Right lobe of liver (tissue), 6 donors: ENCODE results near the gene SORD. TPM values are rescaled to one million over a fixed set of nuclear protein-coding genes. Genes with fewer than 3 reads are reported as not detected.
A peak's percentile ranks its signal among the peaks of the same experiment; 100 is the strongest.
"Not testable (repeated sequence)": the region's sequence is repeated elsewhere in the genome, so short reads cannot be mapped to it uniquely, and the experiment has no call there.

Experiments used
- ATAC-seq, 4 donors: fragments of 200-7000 bp; cut with Tn5 transposase; one replicate each; pipeline ENCODE4 v1.9.1; 2020; ENCODE audit warnings: mild to moderate bottlenecking in 4 of 4, moderate library complexity in 4 of 4
- DNase-seq, 3 donors: peaks; one replicate each; pipeline ENCODE4 v3.0.0-alpha.2; 2020
- H3K27ac ChIP-seq, 3 donors: fragments of 200-600 bp; one replicate each; pipeline ENCODE4 v1.8.0; 2022
- H3K27me3 ChIP-seq, 2 donors: fragments of 200-600 bp; one replicate each; pipeline ENCODE4 v1.8.0; 2022
- H3K36me3 ChIP-seq, 4 donors: fragments of 200-600 bp; sonication (generic) in 1 of 4; one replicate each; pipeline versions ENCODE4 v1.5.1 to v1.8.0; 2017 to 2022; ENCODE audit warnings: control low read depth in 1 of 4
- H3K4me1 ChIP-seq, 4 donors: fragments of 200-600 bp; sonication (generic) in 1 of 4; one replicate each; pipeline versions ENCODE4 v1.5.1 to v1.8.0; 2017 to 2022; ENCODE audit warnings: control low read depth in 1 of 4
- H3K4me3 ChIP-seq, 3 donors: fragments of 200-600 bp; one replicate each; pipeline ENCODE4 v1.8.0; 2022
- H3K9me3 ChIP-seq, 4 donors: fragments of 200-600 bp; sonication (generic) in 1 of 4; one replicate each; pipeline versions ENCODE4 v1.5.1 to v1.8.0; 2017 to 2022; ENCODE audit warnings: control low read depth in 1 of 4
- CTCF ChIP-seq, 4 donors: fragments of 200-600 bp in 3 of 4; fragments of 450-650 bp in 1 of 4; IDR thresholded peaks; one replicate each; pipeline versions ENCODE4 v1.5.1 to v1.8.0; 2016 to 2022; ENCODE audit warnings: antibody characterized with exemption in 4 of 4, mild to moderate bottlenecking in 2 of 4
- POLR2A ChIP-seq: fragments of 450-650 bp; IDR thresholded peaks from one replicate; pipeline ENCODE4 v1.6.1; 2017; ENCODE audit warnings: antibody characterized with exemption, mild to moderate bottlenecking
- WGBS: methylation state at CpG from one replicate; pipeline ENCODE4 v1.1.6; 2018; ENCODE audit warnings: low coverage, low lambda C conversion rate; ENCODE audit not compliant: insufficient coverage; ENCODE audit errors: missing lambda C conversion rate; 5-methylcytosine and 5-hydroxymethylcytosine counted together
- intact Hi-C, 2 donors: fragments of 100-400 bp; cut with DNase I; formaldehyde crosslinking; loops; one replicate each; pipeline versions ENCODE4 v1.11.2 to v1.14.1; 2022
- total RNA-seq, 6 experiments: library from RNA; depleted of rRNA in 2 of 6; stranded (reverse); fragments of >200 nt in 2 of 6; fragmentation: NEBNext Ultra II Directional in 3 of 6; extraction: Animal tissue kit (Norgen Biotek cat#: 25700) in 3 of 6; gene quantifications; one replicate each; pipeline versions ENCODE4 v1.1.0 to v1.2.4, GENCODE V29; 2016 to 2023
- donor health status: DM: no; HTN: yes; CAD: no.
- donor health status: DM: no; HTN: no; CAD: no.
- donor health status: DM: no; HTN: no; CAD: no.
- donor health status: DM: no; HTN: yes; CAD: no.
- donor health status: DM: no; HTN: yes; CAD: no.

The SORD gene
- total RNA-seq, 6 experiments from 2014 or later = 87.1 to 380 (median 236) TPM

GRCh38 chr15:45064386-45064785 is 41.4 kb downstream of the SORD start:
- H3K4me3 ChIP-seq = no peak overlapping the region
- peaks cover 0 to 50% (median 15%) of the 10 kb centered on the region in 4 donors for H3K36me3 ChIP-seq
- 54% methylated on average over 4 of the region's 4 CpGs for WGBS
- H3K9me3 ChIP-seq = no peaks in the 10 kb centered on the region
- peak; percentile 18 to 73 (median 52) for ATAC-seq
- no peaks in the 10 kb centered on the region for H3K27me3 ChIP-seq
- intact Hi-C loops = no loop called here
- no peak for TF ChIP-seq CTCF (IDR thresholded peaks at IDR 0.05)
- no peak for TF ChIP-seq POLR2A
- H3K27ac ChIP-seq = no peak overlapping the region
- no peaks in the 10 kb centered on the region for H3K4me1 ChIP-seq
- DNase-seq = no peak

DNA sequence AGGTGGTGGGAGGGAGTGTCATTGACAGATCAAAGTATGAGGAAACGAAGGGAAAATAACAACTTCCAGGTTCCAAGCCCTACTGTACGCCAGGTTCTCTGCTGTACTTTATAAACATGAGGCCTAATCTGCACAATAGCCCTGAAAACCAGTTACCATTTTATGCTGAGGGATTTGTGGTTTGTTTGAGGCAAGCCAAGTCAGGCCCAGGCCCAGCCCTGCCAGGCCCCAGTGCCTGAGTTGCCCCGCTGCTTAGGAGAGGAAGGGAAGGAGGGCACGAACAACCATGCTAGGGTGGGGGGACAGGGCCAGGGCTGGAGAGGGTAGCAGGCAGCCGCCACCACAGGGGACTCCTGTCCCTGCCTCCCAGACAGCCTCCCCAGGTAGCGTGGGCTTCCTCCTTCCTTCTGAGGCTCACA is 47.0 kb downstream of the SORD start:
- intact Hi-C loops, H3K4me3 ChIP-seq: not testable (repeated sequence)
- WGBS = 76% methylated on average over 2 of the region's 6 CpGs

GRCh38 chr15:45073602-45074001 is 50.6 kb downstream of the SORD start:
- H3K9me3 ChIP-seq, H3K27me3 ChIP-seq, H3K4me1 ChIP-seq, DNase-seq, H3K27ac ChIP-seq, intact Hi-C loops, H3K36me3 ChIP-seq, H3K4me3 ChIP-seq: not testable (repeated sequence)
- peak; percentile 33 to 48 (median 38) for ATAC-seq

More for the DNA sequence above, 47.0 kb downstream of the SORD start:
- H3K4me1 ChIP-seq, DNase-seq, H3K9me3 ChIP-seq, H3K27ac ChIP-seq, H3K27me3 ChIP-seq, ATAC-seq: not testable (repeated sequence)
- peaks cover 0 to 37% (median 1%) of the 10 kb centered on the region in 4 donors for H3K36me3 ChIP-seq

DNA sequence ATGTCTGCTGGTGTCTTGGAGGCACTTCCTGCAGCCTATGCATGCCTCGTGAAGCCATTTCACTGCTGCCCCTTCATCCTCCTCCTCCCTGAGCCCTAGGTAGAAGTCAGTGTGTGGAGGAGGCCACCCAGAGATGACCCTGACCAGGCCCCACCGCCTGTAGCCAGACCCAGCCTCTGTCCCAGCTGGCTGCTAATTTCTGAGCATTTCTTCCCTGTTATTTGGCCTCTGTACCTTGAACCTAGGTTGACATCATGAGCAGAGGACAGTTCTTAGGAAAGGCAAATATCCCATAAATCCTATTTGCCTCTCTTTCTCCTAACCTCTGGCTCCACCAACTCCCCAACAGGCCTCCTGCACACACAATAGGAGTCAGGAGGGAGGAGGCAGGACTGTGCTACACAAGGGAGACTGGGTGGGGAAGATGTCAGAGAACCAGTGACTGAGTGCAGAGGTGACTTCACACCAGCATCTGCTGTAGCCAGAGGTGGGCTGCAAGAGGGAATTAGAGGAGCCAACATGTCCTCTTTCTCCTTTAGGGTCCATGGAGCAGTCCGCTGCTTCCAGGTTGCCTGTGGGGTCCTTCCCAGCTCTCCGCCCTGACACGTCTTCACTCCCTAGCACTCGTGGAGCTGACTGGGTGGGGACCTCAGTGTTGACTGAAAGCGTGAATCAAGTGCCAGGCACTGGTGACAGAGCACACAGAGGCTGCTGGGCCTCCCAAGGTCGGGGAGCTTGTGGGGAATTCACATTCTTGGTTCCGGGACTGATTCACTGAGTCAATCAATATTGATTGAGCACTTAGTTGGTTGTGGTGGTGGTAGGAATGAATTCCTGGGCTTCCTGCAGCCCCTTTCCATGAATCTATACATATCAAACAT is 52.7 kb downstream of the SORD start:
- H3K4me3 ChIP-seq, H3K27me3 ChIP-seq, H3K36me3 ChIP-seq, H3K4me1 ChIP-seq, H3K27ac ChIP-seq, H3K9me3 ChIP-seq, intact Hi-C loops, DNase-seq: not testable (repeated sequence)
- no CpG with 5 or more reads among the region's 9 CpGs for WGBS
- ATAC-seq = peak; percentile 68 to 75 (median 70)

- H3K9me3 ChIP-seq, H3K27me3 ChIP-seq, H3K4me3 ChIP-seq, intact Hi-C loops, H3K4me1 ChIP-seq, H3K36me3 ChIP-seq: not testable (repeated sequence)
- peak in 1 of 3 donors; percentile 63 for DNase-seq
- peak; percentile 41 to 67 (median 56) for ATAC-seq
- H3K27ac ChIP-seq = peak overlapping the region in 1 of 3 donors; percentile 49
- 0% methylated on average over 1 of the region's 2 CpGs for WGBS
Measured at GRCh38 chr15:45077391-45077790, 54.4 kb downstream of the SORD start.

- H3K9me3 ChIP-seq, ATAC-seq, intact Hi-C loops, H3K27ac ChIP-seq, H3K4me1 ChIP-seq, H3K36me3 ChIP-seq, H3K4me3 ChIP-seq, H3K27me3 ChIP-seq, DNase-seq: not testable (repeated sequence)
- WGBS = 37% methylated on average over 4 of the region's 5 CpGs
Measured at GRCh38 chr15:45079201-45079600, 56.2 kb downstream of the SORD start.

GRCh38 chr15:45079628-45080246 is 56.7 kb downstream of the SORD start:
- intact Hi-C loops, H3K9me3 ChIP-seq, ATAC-seq, DNase-seq, H3K36me3 ChIP-seq, H3K4me3 ChIP-seq, H3K4me1 ChIP-seq, H3K27ac ChIP-seq, H3K27me3 ChIP-seq: not testable (repeated sequence)
- WGBS = 94% methylated on average over 4 of the region's 5 CpGs

- H3K27me3 ChIP-seq, H3K4me1 ChIP-seq, H3K36me3 ChIP-seq, H3K9me3 ChIP-seq, H3K27ac ChIP-seq, intact Hi-C loops, DNase-seq, H3K4me3 ChIP-seq: not testable (repeated sequence)
- WGBS = no CpG with 5 or more reads among the region's 3 CpGs
- ATAC-seq = peak; percentile 27 to 48 (median 43)
Measured at GRCh38 chr15:45080593-45080992, 57.6 kb downstream of the SORD start.

- DNase-seq, H3K27ac ChIP-seq, H3K9me3 ChIP-seq, H3K4me1 ChIP-seq, intact Hi-C loops, ATAC-seq, H3K36me3 ChIP-seq, H3K27me3 ChIP-seq, H3K4me3 ChIP-seq: not testable (repeated sequence)
- WGBS = 73% methylated on average over 5 of the region's 10 CpGs
Measured at GRCh38 chr15:45082412-45082811, 59.4 kb downstream of the SORD start.
